ENCODE data around the gene PHRF1. TPM values are rescaled to one million over a fixed set of nuclear protein-coding genes. Genes with fewer than 3 reads are reported as not detected.

The PHRF1 gene
- polyA plus RNA-seq, 1 donor from 2014 or later: 8.5 TPM

DNA sequence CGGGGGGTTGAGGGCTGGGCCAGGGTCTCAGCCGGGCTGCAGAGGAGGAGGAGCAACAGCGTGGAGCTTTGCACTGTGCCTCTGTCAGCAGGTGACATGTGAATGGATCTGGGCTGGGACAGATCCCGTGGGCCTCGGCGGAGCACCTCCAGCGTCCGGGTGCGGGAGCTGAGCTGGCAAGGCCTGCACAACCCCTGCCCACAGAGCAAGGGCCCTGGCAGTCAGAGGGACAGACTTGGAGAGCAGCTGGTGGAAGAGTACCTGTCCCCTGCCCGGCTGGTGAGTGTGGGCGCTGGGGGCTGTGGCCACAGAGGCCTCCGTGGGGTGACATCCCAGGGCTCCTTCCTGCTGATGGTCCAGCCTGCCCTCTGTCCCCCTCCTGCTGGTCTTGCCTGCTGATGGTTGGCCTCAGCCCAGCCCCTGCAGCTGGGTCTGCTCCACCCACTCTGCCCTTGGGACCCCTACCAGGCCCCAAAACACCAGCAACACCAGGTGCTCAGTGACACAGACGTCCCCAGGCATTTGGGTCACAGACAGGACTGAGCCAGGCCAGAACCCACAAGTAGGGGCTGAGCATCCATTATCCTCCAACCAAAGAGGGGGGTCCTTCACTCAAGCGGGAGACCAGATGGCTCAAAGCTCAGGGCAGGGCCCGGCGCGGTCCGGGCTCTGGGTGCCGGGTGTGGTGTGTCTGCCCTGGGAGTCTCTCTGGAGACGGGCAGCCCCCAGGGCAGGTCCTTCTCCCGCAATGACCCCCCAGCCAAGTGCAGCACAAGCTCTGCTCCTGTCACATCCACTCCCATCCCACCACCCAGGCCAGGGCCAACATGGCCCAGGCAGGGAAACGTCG, 35.5 kb upstream of the PHRF1 start:
- H3K36me3 ChIP-seq (ENCODE audit: insufficient read depth, low read length): no peaks in the 10 kb centered on the region
- TF ChIP-seq, protein P1, sequence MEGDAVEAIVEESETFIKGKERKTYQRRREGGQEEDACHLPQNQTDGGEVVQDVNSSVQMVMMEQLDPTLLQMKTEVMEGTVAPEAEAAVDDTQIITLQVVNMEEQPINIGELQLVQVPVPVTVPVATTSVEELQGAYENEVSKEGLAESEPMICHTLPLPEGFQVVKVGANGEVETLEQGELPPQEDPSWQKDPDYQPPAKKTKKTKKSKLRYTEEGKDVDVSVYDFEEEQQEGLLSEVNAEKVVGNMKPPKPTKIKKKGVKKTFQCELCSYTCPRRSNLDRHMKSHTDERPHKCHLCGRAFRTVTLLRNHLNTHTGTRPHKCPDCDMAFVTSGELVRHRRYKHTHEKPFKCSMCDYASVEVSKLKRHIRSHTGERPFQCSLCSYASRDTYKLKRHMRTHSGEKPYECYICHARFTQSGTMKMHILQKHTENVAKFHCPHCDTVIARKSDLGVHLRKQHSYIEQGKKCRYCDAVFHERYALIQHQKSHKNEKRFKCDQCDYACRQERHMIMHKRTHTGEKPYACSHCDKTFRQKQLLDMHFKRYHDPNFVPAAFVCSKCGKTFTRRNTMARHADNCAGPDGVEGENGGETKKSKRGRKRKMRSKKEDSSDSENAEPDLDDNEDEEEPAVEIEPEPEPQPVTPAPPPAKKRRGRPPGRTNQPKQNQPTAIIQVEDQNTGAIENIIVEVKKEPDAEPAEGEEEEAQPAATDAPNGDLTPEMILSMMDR (IDR thresholded peaks at IDR 0.05; ENCODE audit: poor library complexity, severe bottlenecking): no peak
- TF ChIP-seq SMC3 (conservative IDR thresholded peaks at IDR 0.05; ENCODE audit: poor library complexity): no peak
- TF ChIP-seq EP300 (conservative IDR thresholded peaks at IDR 0.05; ENCODE audit: poor library complexity, severe bottlenecking): no peak
- TF ChIP-seq, protein P2, sequence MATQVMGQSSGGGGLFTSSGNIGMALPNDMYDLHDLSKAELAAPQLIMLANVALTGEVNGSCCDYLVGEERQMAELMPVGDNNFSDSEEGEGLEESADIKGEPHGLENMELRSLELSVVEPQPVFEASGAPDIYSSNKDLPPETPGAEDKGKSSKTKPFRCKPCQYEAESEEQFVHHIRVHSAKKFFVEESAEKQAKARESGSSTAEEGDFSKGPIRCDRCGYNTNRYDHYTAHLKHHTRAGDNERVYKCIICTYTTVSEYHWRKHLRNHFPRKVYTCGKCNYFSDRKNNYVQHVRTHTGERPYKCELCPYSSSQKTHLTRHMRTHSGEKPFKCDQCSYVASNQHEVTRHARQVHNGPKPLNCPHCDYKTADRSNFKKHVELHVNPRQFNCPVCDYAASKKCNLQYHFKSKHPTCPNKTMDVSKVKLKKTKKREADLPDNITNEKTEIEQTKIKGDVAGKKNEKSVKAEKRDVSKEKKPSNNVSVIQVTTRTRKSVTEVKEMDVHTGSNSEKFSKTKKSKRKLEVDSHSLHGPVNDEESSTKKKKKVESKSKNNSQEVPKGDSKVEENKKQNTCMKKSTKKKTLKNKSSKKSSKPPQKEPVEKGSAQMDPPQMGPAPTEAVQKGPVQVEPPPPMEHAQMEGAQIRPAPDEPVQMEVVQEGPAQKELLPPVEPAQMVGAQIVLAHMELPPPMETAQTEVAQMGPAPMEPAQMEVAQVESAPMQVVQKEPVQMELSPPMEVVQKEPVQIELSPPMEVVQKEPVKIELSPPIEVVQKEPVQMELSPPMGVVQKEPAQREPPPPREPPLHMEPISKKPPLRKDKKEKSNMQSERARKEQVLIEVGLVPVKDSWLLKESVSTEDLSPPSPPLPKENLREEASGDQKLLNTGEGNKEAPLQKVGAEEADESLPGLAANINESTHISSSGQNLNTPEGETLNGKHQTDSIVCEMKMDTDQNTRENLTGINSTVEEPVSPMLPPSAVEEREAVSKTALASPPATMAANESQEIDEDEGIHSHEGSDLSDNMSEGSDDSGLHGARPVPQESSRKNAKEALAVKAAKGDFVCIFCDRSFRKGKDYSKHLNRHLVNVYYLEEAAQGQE (IDR thresholded peaks at IDR 0.05; ENCODE audit: borderline replicate concordance): no peak
- no peak for TF ChIP-seq POLR2AphosphoS5 (IDR thresholded peaks at IDR 0.05)
- TF ChIP-seq MXI1 (conservative IDR thresholded peaks at IDR 0.05; ENCODE audit: poor library complexity, severe bottlenecking): no peak
- no peak for TF ChIP-seq TAF1 (IDR thresholded peaks at IDR 0.05; ENCODE audit: low read depth)
- no peak for TF ChIP-seq RAD21 (conservative IDR thresholded peaks at IDR 0.05)
- no peak for TF ChIP-seq EZH2 (IDR thresholded peaks at IDR 0.05; ENCODE audit: borderline replicate concordance, insufficient read depth, low read length, poor library complexity, severe bottlenecking)
- H3K9ac ChIP-seq (ENCODE audit: low read length): no peak overlapping the region
- no peak overlapping the region for H3K4me2 ChIP-seq (ENCODE audit: low read length)
- no peaks in the 10 kb centered on the region for H3F3A ChIP-seq (ENCODE audit: insufficient read depth, low read length, poor library complexity, severe bottlenecking)
- H3K9me2 ChIP-seq (ENCODE audit: insufficient read depth, low read length): no peaks in the 10 kb centered on the region
- no peaks in the 10 kb centered on the region for H3K79me2 ChIP-seq (replicated peaks; ENCODE audit: insufficient read depth, low read length)
- no peaks in the 10 kb centered on the region for H4K20me1 ChIP-seq (ENCODE audit: insufficient read depth)
- no peak overlapping the region for H2AFZ ChIP-seq (ENCODE audit: low read depth, low read length)
- no peak overlapping the region for H3K27ac ChIP-seq (ENCODE audit: low read length)
- H3K4me3 ChIP-seq (ENCODE audit: low read length): no peak overlapping the region
- no peaks in the 10 kb centered on the region for H3K27me3 ChIP-seq (ENCODE audit: insufficient read depth, low read depth, low read length)
- no peaks in the 10 kb centered on the region for H3K9me3 ChIP-seq (ENCODE audit: low read length)

DNA sequence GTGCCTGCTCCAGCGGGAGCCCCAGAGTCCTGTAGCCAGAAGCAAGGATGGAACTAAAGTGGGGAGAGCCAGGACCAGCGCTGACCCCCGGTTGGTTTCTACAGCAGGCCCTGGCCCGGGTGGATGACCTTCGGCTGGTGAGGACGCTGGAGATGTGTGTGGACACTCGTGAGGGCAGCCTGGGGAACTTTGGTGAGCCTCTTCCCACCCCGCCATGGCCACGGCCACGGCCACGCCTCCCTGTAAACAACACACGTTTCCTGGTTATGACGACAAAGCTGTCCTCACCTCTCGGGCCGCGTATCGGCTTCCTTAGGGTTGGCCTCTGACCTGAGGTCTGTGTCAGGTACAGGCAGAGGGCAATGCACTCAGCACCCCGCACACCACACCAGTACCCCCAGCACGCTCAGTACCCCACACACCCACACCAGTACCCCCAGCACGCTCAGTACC, 34.8 kb upstream of the PHRF1 start:
- Histone ChIP-seq H3K27ac (ENCODE audit: low read length) (no peak overlapping the region), H3K9me3 (ENCODE audit: low read length) (no peaks in the 10 kb centered on the region), H3K4me3 (ENCODE audit: low read length) (no peak overlapping the region), H3K27me3 (ENCODE audit: insufficient read depth, low read depth, low read length) (no peaks in the 10 kb centered on the region), H3F3A (ENCODE audit: insufficient read depth, low read length, poor library complexity, severe bottlenecking) (no peaks in the 10 kb centered on the region), H3K9me2 (ENCODE audit: insufficient read depth, low read length) (no peaks in the 10 kb centered on the region), H3K4me2 (ENCODE audit: low read length) (no peak overlapping the region), H4K20me1 (ENCODE audit: insufficient read depth) (no peaks in the 10 kb centered on the region), H2AFZ (ENCODE audit: low read depth, low read length) (no peak overlapping the region), H3K36me3 (ENCODE audit: insufficient read depth, low read length) (no peaks in the 10 kb centered on the region), H3K79me2 (replicated peaks; ENCODE audit: insufficient read depth, low read length) (no peaks in the 10 kb centered on the region), H3K9ac (ENCODE audit: low read length) (no peak overlapping the region)
- TF ChIP-seq TAF1 (IDR thresholded peaks at IDR 0.05; ENCODE audit: low read depth): no peak
- no peak for TF ChIP-seq POLR2AphosphoS5 (IDR thresholded peaks at IDR 0.05)
- no peak for TF ChIP-seq MXI1 (conservative IDR thresholded peaks at IDR 0.05; ENCODE audit: poor library complexity, severe bottlenecking)
- TF ChIP-seq EZH2 (IDR thresholded peaks at IDR 0.05; ENCODE audit: borderline replicate concordance, insufficient read depth, low read length, poor library complexity, severe bottlenecking): no peak
- TF ChIP-seq, protein P1 (IDR thresholded peaks at IDR 0.05; ENCODE audit: poor library complexity, severe bottlenecking): no peak
- TF ChIP-seq, protein P2 (IDR thresholded peaks at IDR 0.05; ENCODE audit: borderline replicate concordance): no peak
- no peak for TF ChIP-seq EP300 (conservative IDR thresholded peaks at IDR 0.05; ENCODE audit: poor library complexity, severe bottlenecking)
- TF ChIP-seq RAD21 (conservative IDR thresholded peaks at IDR 0.05): no peak
- no peak for TF ChIP-seq SMC3 (conservative IDR thresholded peaks at IDR 0.05; ENCODE audit: poor library complexity)
